A549 (cell line): Measurements from ENCODE around the gene ARMH1. TPM values are rescaled to one million over a fixed set of nuclear protein-coding genes. Genes with fewer than 3 reads are reported as not detected.

Experiments used
- ATAC-seq, 2 experiments: fragments of 200-7000 bp in 1 of 2; fragments of >200 bp in 1 of 2; cut with Nextera tagmentation in 1 of 2; cut with Tn5 transposase in 1 of 2; 3 replicates each; pipeline versions ENCODE4 v1.8.0 to v1.9.1; 2018 to 2020; ENCODE audit warnings: mild to moderate bottlenecking in 1 of 2, moderate library complexity in 1 of 2
- CTCF ChIA-PET: fragments of 300-600 bp; sonication (Branson Sonifier 250); formaldehyde crosslinking; extraction: SDS; loops from one replicate; lab custom pipeline; 2021; ENCODE audit warnings: antibody characterized with exemption, inconsistent platforms; lab: Yijun Ruan, JAX
- POLR2A ChIA-PET: fragments of 350-600 bp; formaldehyde crosslinking; extraction: SDS; loops from one replicate; lab custom pipeline; 2021; ENCODE audit warnings: antibody characterized with exemption, inconsistent platforms; lab: Yijun Ruan, JAX
- DNase-seq, 2 experiments: peaks; one replicate each; pipeline versions ENCODE4 v3.0.0 to v3.0.0-alpha.2; 2011 to 2016; ENCODE audit warnings: low read depth in 1 of 2, low spot score in 1 of 2
- FAIRE-seq: peaks from 2 replicates; lab custom pipeline; 2011; peaks lifted over from hg19 to GRCh38; lab: Jason Lieb, UNC
- H3K27ac ChIP-seq, 2 experiments: fragments of >200 bp; sonication (Bioruptor Twin); formaldehyde crosslinking; 3 replicates each; pipeline ENCODE4 v1.5.1; 2016 to 2017
- H3K4me1 ChIP-seq: fragments of >200 bp; sonication (Bioruptor Twin); formaldehyde crosslinking; 3 replicates; pipeline ENCODE4 v1.6.1; 2016
- H3K4me2 ChIP-seq: fragments of >200 bp; sonication (Bioruptor Twin); formaldehyde crosslinking; 3 replicates; pipeline ENCODE4 v1.6.1; 2016
- H3K4me3 ChIP-seq: fragments of >200 bp; sonication (Bioruptor Twin); formaldehyde crosslinking; 3 replicates; pipeline ENCODE4 v1.5.1; 2016
- H3K9me3 ChIP-seq: fragments of >200 bp; sonication (Bioruptor Twin); formaldehyde crosslinking; 3 replicates; pipeline ENCODE4 v1.6.1; 2016
- CBX8 ChIP-seq: fragments of 200-600 bp; sonication (generic); IDR thresholded peaks from 2 replicates; pipeline ENCODE4 v1.6.1; 2016
- CEBPB ChIP-seq, 2 experiments: fragments of >200 bp in 1 of 2; sonication (Bioruptor Twin) in 1 of 2; formaldehyde crosslinking in 1 of 2; IDR thresholded peaks; 2 replicates each; pipeline ENCODE4 v1.6.1; 2012 to 2016
- CTCF ChIP-seq: fragments of >200 bp; sonication (Bioruptor Twin); formaldehyde crosslinking; IDR thresholded peaks from 3 replicates; pipeline ENCODE4 v1.5.1; 2016
- EP300 ChIP-seq, 2 experiments: fragments of >200 bp; sonication (Bioruptor Twin); formaldehyde crosslinking; IDR thresholded peaks; 2 replicates in 1 of 2; 3 replicates in 1 of 2; pipeline ENCODE4 v1.6.1; 2016 to 2017
- ESRRA ChIP-seq: fragments of 150-350 bp; IDR thresholded peaks from 2 replicates; pipeline ENCODE4 v1.6.1; 2014; ENCODE audit warnings: mild to moderate bottlenecking, low read length, borderline replicate concordance
- FOSB ChIP-seq: fragments of 250-450 bp; sonication (Bioruptor Pico); IDR thresholded peaks from 2 replicates; pipeline ENCODE4 v1.5.0; 2020; ENCODE audit warnings: mild to moderate bottlenecking, moderate library complexity
- FOXS1 ChIP-seq: fragments of 250-450 bp; sonication (Bioruptor Pico); IDR thresholded peaks from 2 replicates; pipeline ENCODE4 v1.5.0; 2020; ENCODE audit warnings: mild to moderate bottlenecking, moderate library complexity
- HES2 ChIP-seq: fragments of >200 bp; sonication (Bioruptor Twin); formaldehyde crosslinking; IDR thresholded peaks from 2 replicates; pipeline ENCODE4 v1.6.1; 2016
- HOXA7 ChIP-seq: fragments of 250-450 bp; sonication (Bioruptor Pico); IDR thresholded peaks from 2 replicates; pipeline ENCODE4 v1.5.0; 2020; ENCODE audit warnings: mild to moderate bottlenecking, moderate library complexity
- KDM1A ChIP-seq: fragments of 200-600 bp; sonication (generic); IDR thresholded peaks from 2 replicates; pipeline ENCODE4 v1.6.1; 2016; ENCODE audit warnings: low read depth, mild to moderate bottlenecking
- KDM5A ChIP-seq: fragments of 200-600 bp; sonication (generic); IDR thresholded peaks from 2 replicates; pipeline ENCODE4 v1.6.1; 2016; ENCODE audit warnings: antibody characterized with exemption, mild to moderate bottlenecking
- MAFK ChIP-seq: fragments of 450-650 bp; IDR thresholded peaks from 2 replicates; pipeline ENCODE4 v1.6.1; 2014; ENCODE audit not compliant: partially characterized antibody
- MYC ChIP-seq: IDR thresholded peaks from 2 replicates; pipeline ENCODE4 v1.6.1; 2012; ENCODE audit warnings: mild to moderate bottlenecking, inconsistent platforms, low read length, improper control_type of control experiment, borderline replicate concordance
- NFE2L2 ChIP-seq: fragments of 150-350 bp; conservative IDR thresholded peaks from 2 replicates; pipeline ENCODE4 v1.6.1; 2014; ENCODE audit warnings: low read length
- NPAS2 ChIP-seq: fragments of 250-450 bp; sonication (Bioruptor Pico); IDR thresholded peaks from 2 replicates; pipeline ENCODE4 v1.8.0; 2022; ENCODE audit warnings: mild to moderate bottlenecking, moderate library complexity, borderline replicate concordance
- NR3C1 ChIP-seq: fragments of >200 bp; sonication (Bioruptor Twin); formaldehyde crosslinking; IDR thresholded peaks from 3 replicates; pipeline ENCODE4 v1.6.1; 2017
- POLR2AphosphoS2 ChIP-seq: conservative IDR thresholded peaks from 2 replicates; pipeline ENCODE4 v1.6.1; 2012; ENCODE audit warnings: low read length, improper control_type of control experiment, inconsistent platforms
- SREBF2 ChIP-seq: fragments of 450-650 bp; IDR thresholded peaks from 2 replicates; pipeline ENCODE4 v1.6.1; 2014; ENCODE audit warnings: mild to moderate bottlenecking, moderate library complexity
- USF2 ChIP-seq: fragments of 450-650 bp; IDR thresholded peaks from 2 replicates; pipeline ENCODE4 v1.6.1; 2014; ENCODE audit warnings: antibody characterized with exemption
- ZFP36 ChIP-seq: fragments of 450-650 bp; IDR thresholded peaks from 2 replicates; pipeline ENCODE4 v1.6.1; 2014; ENCODE audit warnings: borderline replicate concordance; ENCODE audit not compliant: partially characterized antibody
- ZNF302 ChIP-seq: fragments of 250-450 bp; sonication (Bioruptor Pico); IDR thresholded peaks from 2 replicates; pipeline ENCODE4 v1.9.0; 2021; ENCODE audit warnings: inconsistent platforms, mild to moderate bottlenecking, moderate library complexity
- ZSCAN20 ChIP-seq: fragments of 250-450 bp; sonication (Bioruptor Pico); IDR thresholded peaks from 2 replicates; pipeline ENCODE4 v1.8.0; 2022; ENCODE audit warnings: mild to moderate bottlenecking, moderate library complexity
- WGBS: methylation state at CpG from one replicate; pipeline ENCODE4 v1.1.6; 2017; ENCODE audit errors: missing lambda C conversion rate; 5-methylcytosine and 5-hydroxymethylcytosine counted together
- polyA plus RNA-seq, 4 experiments: library from polyadenylated mRNA; depleted of rRNA in 3 of 4; stranded (reverse); fragments of >200 nt; fragmentation: RNase III in 1 of 4; extraction: RNeasy Plus Mini Kit Qiagen cat#74134 plus additional on column Dnase treatment in 1 of 4; gene quantifications; 2 replicates in 3 of 4; 3 replicates in 1 of 4; pipeline ENCODE4 v1.2.3, GENCODE V29; 2011 to 2017
- TF ChIP-seq, protein P1 (sequence below): IDR thresholded peaks from 2 replicates; pipeline ENCODE4 v1.6.1; 2012; ENCODE audit warnings: low read depth, borderline replicate concordance
- TF ChIP-seq, protein P2 (sequence below): fragments of 250-450 bp; sonication (Bioruptor Pico); IDR thresholded peaks from 2 replicates; pipeline ENCODE4 v1.5.0; 2021; ENCODE audit warnings: mild to moderate bottlenecking, moderate library complexity, borderline replicate concordance
- TF ChIP-seq, protein P3 (sequence below): fragments of 200-600 bp; sonication (generic); IDR thresholded peaks from 2 replicates; pipeline ENCODE4 v1.6.1; 2016; ENCODE audit warnings: antibody characterized with exemption, mild to moderate bottlenecking, moderate library complexity
- TF ChIP-seq, protein P4 (sequence below): IDR thresholded peaks from 2 replicates; pipeline ENCODE4 v1.6.1; 2012

The ARMH1 gene
- polyA plus RNA-seq, 2 of the 4 experiments (the other 2 are of a cell fraction), result 2.4 to 2.7 TPM

DNA sequence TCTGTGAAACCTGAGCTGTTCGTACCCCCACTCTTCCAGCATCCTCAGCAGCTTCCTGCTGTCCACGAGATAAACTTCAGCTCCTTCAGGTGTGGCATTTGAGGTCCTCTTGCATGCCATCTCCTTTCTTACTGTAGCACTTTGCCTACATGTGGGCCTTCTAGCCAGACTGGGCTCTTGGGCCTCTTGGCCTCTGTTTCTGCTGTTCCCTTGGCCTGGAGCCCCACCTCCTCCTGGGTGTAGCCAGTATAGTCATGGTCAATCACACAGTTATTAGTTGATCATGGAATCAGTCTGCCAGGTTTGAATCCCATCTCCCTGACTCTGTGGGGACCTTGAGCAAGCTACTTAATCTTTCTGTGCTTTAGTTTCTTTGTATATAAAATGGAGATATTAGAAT, 26.6 kb upstream of the ARMH1 start:
- CTCF ChIA-PET, result interaction anchor here (1.4 to 1.5 kb wide), 2 partner anchors 11 to 431 kb away, joined by 3 to 4 read pairs; no protein-coding TSS in a partner anchor
- Histone ChIP-seq H3K4me3 (no peak overlapping the region), H3K4me1 (no peaks in the 10 kb centered on the region), H3K27ac (no peak overlapping the region), H3K9me3 (no peaks in the 10 kb centered on the region)
- no peak for DNase-seq
- ATAC-seq, result no peak
- no peak for TF ChIP-seq KDM1A
- TF ChIP-seq, protein P1, sequence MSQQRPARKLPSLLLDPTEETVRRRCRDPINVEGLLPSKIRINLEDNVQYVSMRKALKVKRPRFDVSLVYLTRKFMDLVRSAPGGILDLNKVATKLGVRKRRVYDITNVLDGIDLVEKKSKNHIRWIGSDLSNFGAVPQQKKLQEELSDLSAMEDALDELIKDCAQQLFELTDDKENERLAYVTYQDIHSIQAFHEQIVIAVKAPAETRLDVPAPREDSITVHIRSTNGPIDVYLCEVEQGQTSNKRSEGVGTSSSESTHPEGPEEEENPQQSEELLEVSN, result no peak
- no peak for TF ChIP-seq CEBPB (IDR thresholded peaks at IDR 0.05)
- no peak for TF ChIP-seq POLR2AphosphoS2
- TF ChIP-seq USF2, result no peak
- no peak for TF ChIP-seq CTCF
- TF ChIP-seq KDM5A, result no peak
- TF ChIP-seq EP300 (IDR thresholded peaks at IDR 0.05), result no peak
- no peak for TF ChIP-seq ZFP36
- no peak for TF ChIP-seq HES2
- no peak for TF ChIP-seq ZSCAN20 (CRISPR knock-in tag)
- TF ChIP-seq NPAS2 (CRISPR knock-in tag), result no peak
- TF ChIP-seq HOXA7 (CRISPR knock-in tag), result no peak
- TF ChIP-seq CBX8, result no peak
- TF ChIP-seq, protein P2, sequence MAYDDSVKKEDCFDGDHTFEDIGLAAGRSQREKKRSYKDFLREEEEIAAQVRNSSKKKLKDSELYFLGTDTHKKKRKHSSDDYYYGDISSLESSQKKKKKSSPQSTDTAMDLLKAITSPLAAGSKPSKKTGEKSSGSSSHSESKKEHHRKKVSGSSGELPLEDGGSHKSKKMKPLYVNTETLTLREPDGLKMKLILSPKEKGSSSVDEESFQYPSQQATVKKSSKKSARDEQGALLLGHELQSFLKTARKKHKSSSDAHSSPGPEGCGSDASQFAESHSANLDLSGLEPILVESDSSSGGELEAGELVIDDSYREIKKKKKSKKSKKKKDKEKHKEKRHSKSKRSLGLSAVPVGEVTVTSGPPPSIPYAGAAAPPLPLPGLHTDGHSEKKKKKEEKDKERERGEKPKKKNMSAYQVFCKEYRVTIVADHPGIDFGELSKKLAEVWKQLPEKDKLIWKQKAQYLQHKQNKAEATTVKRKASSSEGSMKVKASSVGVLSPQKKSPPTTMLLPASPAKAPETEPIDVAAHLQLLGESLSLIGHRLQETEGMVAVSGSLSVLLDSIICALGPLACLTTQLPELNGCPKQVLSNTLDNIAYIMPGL, result no peak
- no peak for TF ChIP-seq NR3C1
- TF ChIP-seq MYC, result no peak
- TF ChIP-seq, all 56 proteins: peak for 0
- POLR2A ChIA-PET, result no interaction called here
- FAIRE-seq, result no peak
- no peak overlapping the region for H3K4me2 ChIP-seq
- 88% methylated on average over 2 of the region's 2 CpGs for WGBS

GRCh38 chr1:44648529-44649250, 25.8 kb upstream of the ARMH1 start:
- WGBS, result 92% methylated on average over 8 of the region's 13 CpGs
- DNase-seq (no peak), ATAC-seq (no peak), FAIRE-seq (no peak)
- Histone ChIP-seq H3K4me1 (no peaks in the 10 kb centered on the region), H3K27ac (no peak overlapping the region), H3K4me2 (no peak overlapping the region), H3K9me3 (no peaks in the 10 kb centered on the region), H3K4me3 (no peak overlapping the region)
- ChIA-PET CTCF (interaction anchor here (0.6 to 5.6 kb wide), 3 partner anchors 11 to 431 kb away, joined by 3 to 119 read pairs (median 3); no protein-coding TSS in a partner anchor), POLR2A (no interaction called here)
- TF ChIP-seq CEBPB (IDR thresholded peaks at IDR 0.05), result no peak
- no peak for TF ChIP-seq NR3C1
- TF ChIP-seq ZNF302 (CRISPR knock-in tag), result no peak
- TF ChIP-seq KDM1A, result no peak
- no peak for TF ChIP-seq SREBF2
- TF ChIP-seq NFE2L2, result no peak
- TF ChIP-seq USF2, result no peak
- no peak for TF ChIP-seq CBX8
- TF ChIP-seq FOXS1 (CRISPR knock-in tag), result no peak
- TF ChIP-seq ESRRA, result no peak
- TF ChIP-seq, protein P3, sequence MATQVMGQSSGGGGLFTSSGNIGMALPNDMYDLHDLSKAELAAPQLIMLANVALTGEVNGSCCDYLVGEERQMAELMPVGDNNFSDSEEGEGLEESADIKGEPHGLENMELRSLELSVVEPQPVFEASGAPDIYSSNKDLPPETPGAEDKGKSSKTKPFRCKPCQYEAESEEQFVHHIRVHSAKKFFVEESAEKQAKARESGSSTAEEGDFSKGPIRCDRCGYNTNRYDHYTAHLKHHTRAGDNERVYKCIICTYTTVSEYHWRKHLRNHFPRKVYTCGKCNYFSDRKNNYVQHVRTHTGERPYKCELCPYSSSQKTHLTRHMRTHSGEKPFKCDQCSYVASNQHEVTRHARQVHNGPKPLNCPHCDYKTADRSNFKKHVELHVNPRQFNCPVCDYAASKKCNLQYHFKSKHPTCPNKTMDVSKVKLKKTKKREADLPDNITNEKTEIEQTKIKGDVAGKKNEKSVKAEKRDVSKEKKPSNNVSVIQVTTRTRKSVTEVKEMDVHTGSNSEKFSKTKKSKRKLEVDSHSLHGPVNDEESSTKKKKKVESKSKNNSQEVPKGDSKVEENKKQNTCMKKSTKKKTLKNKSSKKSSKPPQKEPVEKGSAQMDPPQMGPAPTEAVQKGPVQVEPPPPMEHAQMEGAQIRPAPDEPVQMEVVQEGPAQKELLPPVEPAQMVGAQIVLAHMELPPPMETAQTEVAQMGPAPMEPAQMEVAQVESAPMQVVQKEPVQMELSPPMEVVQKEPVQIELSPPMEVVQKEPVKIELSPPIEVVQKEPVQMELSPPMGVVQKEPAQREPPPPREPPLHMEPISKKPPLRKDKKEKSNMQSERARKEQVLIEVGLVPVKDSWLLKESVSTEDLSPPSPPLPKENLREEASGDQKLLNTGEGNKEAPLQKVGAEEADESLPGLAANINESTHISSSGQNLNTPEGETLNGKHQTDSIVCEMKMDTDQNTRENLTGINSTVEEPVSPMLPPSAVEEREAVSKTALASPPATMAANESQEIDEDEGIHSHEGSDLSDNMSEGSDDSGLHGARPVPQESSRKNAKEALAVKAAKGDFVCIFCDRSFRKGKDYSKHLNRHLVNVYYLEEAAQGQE, result no peak
- TF ChIP-seq, protein P4, sequence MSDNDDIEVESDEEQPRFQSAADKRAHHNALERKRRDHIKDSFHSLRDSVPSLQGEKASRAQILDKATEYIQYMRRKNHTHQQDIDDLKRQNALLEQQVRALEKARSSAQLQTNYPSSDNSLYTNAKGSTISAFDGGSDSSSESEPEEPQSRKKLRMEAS, result no peak
- TF ChIP-seq MAFK, result no peak
- TF ChIP-seq FOSB (CRISPR knock-in tag), result no peak
